Measurements from ENCODE around the gene DVL1.
"Not testable (repeated sequence)": the region's sequence is repeated elsewhere in the genome, so short reads cannot be mapped to it uniquely, and the experiment has no call there.

The DVL1 gene

DNA sequence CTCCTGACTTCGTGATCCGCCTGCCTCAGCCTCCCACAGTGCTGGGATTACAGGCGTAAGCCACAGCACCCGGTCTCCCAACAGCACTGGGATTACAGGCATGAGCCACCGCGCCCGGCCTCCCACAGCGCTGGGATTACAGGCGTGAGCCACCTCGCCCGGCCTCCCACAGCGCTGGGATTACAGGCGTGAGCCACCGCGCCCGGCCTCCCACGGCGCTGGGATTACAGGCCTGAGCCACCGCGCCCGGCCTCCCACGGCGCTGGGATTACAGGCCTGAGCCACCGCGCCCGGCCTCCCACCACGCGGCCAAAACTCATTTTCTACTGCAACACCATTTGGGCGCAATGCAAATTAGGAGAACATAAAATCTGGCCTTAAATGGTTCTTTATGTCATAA, 36.1 kb upstream of the DVL1 start:
- H2BK12ac ChIP-seq (ENCODE audit: low read length in 2 of 2); H3K4me1 ChIP-seq (ENCODE audit: control insufficient read depth, insufficient read depth, low read depth, low read length); H3K27me3 ChIP-seq (ENCODE audit: control insufficient read depth in 1 of 2, insufficient read depth in 1 of 2, low read length in 2 of 2); H3K27ac ChIP-seq (ENCODE audit: low read length, poor library complexity, severe bottlenecking); H2BK15ac ChIP-seq (ENCODE audit: low read depth, poor library complexity, severe bottlenecking); H4K91ac ChIP-seq (ENCODE audit: low read length); H3K23ac ChIP-seq (ENCODE audit: low read length in 2 of 2); H2BK5ac ChIP-seq (ENCODE audit: low read depth, low read length, poor library complexity, severe bottlenecking); H3K4me2 ChIP-seq (ENCODE audit: low read length, poor library complexity, severe bottlenecking); H3K4me3 ChIP-seq (ENCODE audit: insufficient read depth in 1 of 2, low read depth in 1 of 2, low read length in 2 of 2); H3K4ac ChIP-seq (ENCODE audit: low read depth in 1 of 2, low read length in 2 of 2); H2AFZ ChIP-seq (ENCODE audit: low read depth, low read length); H3K9ac ChIP-seq (ENCODE audit: low read length); DNase-seq; H3K9me3 ChIP-seq (ENCODE audit: control insufficient read depth, low read length); H4K8ac ChIP-seq (ENCODE audit: low read length); H3K18ac ChIP-seq (ENCODE audit: low read depth in 1 of 2, low read length in 2 of 2); H2AK5ac ChIP-seq (ENCODE audit: low read length, severe bottlenecking); H3K14ac ChIP-seq (ENCODE audit: low read length in 2 of 2); H2BK120ac ChIP-seq (ENCODE audit: low read depth, low read length): not testable (repeated sequence)
- Histone ChIP-seq H3K36me3 (ENCODE audit: control insufficient read depth in 1 of 2, insufficient read depth in 2 of 2, low read depth in 1 of 2, low read length in 2 of 2) (peaks cover 72 to 81% of the 10 kb centered on the region in 2 experiments), H3K79me1 (replicated peaks; ENCODE audit: low read length, poor library complexity, severe bottlenecking) (peaks cover 41% of the 10 kb centered on the region)
- WGBS, result 94% methylated on average over 21 of the region's 29 CpGs

DNA sequence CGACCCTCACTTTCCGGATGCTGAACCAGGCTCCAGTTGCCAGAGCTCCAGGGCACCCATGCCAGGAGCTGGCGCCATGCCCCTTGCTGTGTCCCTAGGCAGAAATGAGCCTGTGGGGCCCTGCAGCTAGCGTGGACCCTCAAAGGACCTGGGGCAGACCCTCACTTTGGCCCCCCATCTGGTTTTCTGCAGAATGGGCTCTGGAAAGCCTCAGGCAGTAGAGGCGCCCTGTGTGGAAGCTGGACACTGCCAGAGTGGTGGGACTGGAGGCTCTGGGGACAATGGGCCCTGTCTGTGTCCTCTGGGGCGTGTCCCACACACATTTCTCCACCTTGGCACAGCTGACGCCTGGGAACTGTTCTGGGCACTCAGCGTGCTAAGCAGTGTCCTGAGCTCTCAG, 32.1 kb upstream of the DVL1 start:
- 84% methylated on average over 8 of the region's 8 CpGs for WGBS
- H2BK5ac ChIP-seq (ENCODE audit: low read depth, low read length, poor library complexity, severe bottlenecking), result no peak overlapping the region
- no peak overlapping the region for H3K4me3 ChIP-seq (ENCODE audit: insufficient read depth in 1 of 2, low read depth in 1 of 2, low read length in 2 of 2)

DNA sequence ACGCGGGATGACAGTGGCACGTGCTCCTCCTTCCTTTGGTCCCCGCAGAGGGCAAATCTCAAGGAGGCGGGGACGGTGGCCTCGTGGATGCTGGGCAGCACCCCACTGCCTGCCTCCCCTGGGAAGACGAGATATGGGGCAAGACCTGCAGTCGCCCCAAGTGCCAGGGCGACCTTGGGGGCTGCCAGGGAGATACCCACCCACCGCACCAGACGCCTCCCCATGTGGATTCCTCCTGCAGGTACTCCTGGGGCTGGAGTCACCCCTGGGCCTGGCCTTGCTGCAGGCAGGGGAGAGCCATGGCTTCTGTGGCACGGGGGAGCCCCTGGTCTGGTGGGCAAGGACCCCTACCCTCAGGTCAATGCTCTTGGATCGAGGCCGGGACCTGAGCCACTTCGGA, 31.6 kb upstream of the DVL1 start:
- no peak overlapping the region for H2BK120ac ChIP-seq (ENCODE audit: low read depth, low read length)
- peaks cover 24% of the 10 kb centered on the region for H3K79me1 ChIP-seq (replicated peaks; ENCODE audit: low read length, poor library complexity, severe bottlenecking)
- 96% methylated on average over 16 of the region's 16 CpGs for WGBS
- H3K9me3 ChIP-seq (ENCODE audit: control insufficient read depth, low read length), result no peaks in the 10 kb centered on the region
- no peak overlapping the region for H3K14ac ChIP-seq (ENCODE audit: low read length in 2 of 2)
- H4K91ac ChIP-seq (ENCODE audit: low read length), result no peak overlapping the region
- H4K8ac ChIP-seq (ENCODE audit: low read length), result no peak overlapping the region
- no peak overlapping the region for H3K4ac ChIP-seq (ENCODE audit: low read depth in 1 of 2, low read length in 2 of 2)
- peaks cover 29 to 49% of the 10 kb centered on the region in 2 experiments for H3K36me3 ChIP-seq (ENCODE audit: control insufficient read depth in 1 of 2, insufficient read depth in 2 of 2, low read depth in 1 of 2, low read length in 2 of 2)
- no peak overlapping the region for H3K18ac ChIP-seq (ENCODE audit: low read depth in 1 of 2, low read length in 2 of 2)
- H2BK5ac ChIP-seq (ENCODE audit: low read depth, low read length, poor library complexity, severe bottlenecking), result no peak overlapping the region
- H3K23ac ChIP-seq (ENCODE audit: low read length in 2 of 2), result no peak overlapping the region
- H3K27me3 ChIP-seq (ENCODE audit: control insufficient read depth in 1 of 2, insufficient read depth in 1 of 2, low read length in 2 of 2), result no peaks in the 10 kb centered on the region
- no peak overlapping the region for H2BK15ac ChIP-seq (ENCODE audit: low read depth, poor library complexity, severe bottlenecking)
- H3K9ac ChIP-seq (ENCODE audit: low read length), result no peak overlapping the region
- H2AK5ac ChIP-seq (ENCODE audit: low read length, severe bottlenecking), result no peak overlapping the region
- no peak overlapping the region for H2AFZ ChIP-seq (ENCODE audit: low read depth, low read length)
- no peak for DNase-seq
- H2BK12ac ChIP-seq (ENCODE audit: low read length in 2 of 2), result no peak overlapping the region
- peaks cover 6% of the 10 kb centered on the region for H3K4me1 ChIP-seq (ENCODE audit: control insufficient read depth, insufficient read depth, low read depth, low read length)
- no peak overlapping the region for H3K27ac ChIP-seq (ENCODE audit: low read length, poor library complexity, severe bottlenecking)
- H3K4me2 ChIP-seq (ENCODE audit: low read length, poor library complexity, severe bottlenecking), result no peak overlapping the region
- H3K4me3 ChIP-seq (ENCODE audit: insufficient read depth in 1 of 2, low read depth in 1 of 2, low read length in 2 of 2), result no peak overlapping the region

More for the DNA sequence above, 32.1 kb upstream of the DVL1 start:
- no peak overlapping the region for H2BK120ac ChIP-seq (ENCODE audit: low read depth, low read length)
- H3K23ac ChIP-seq (ENCODE audit: low read length in 2 of 2), result no peak overlapping the region
- no peaks in the 10 kb centered on the region for H3K27me3 ChIP-seq (ENCODE audit: control insufficient read depth in 1 of 2, insufficient read depth in 1 of 2, low read length in 2 of 2)
- H3K9me3 ChIP-seq (ENCODE audit: control insufficient read depth, low read length), result no peaks in the 10 kb centered on the region
- H3K9ac ChIP-seq (ENCODE audit: low read length), result no peak overlapping the region
- no peak for DNase-seq
- H2BK12ac ChIP-seq (ENCODE audit: low read length in 2 of 2), result no peak overlapping the region
- H3K4me2 ChIP-seq (ENCODE audit: low read length, poor library complexity, severe bottlenecking), result no peak overlapping the region
- no peak overlapping the region for H4K8ac ChIP-seq (ENCODE audit: low read length)
- H3K18ac ChIP-seq (ENCODE audit: low read depth in 1 of 2, low read length in 2 of 2), result no peak overlapping the region
- no peak overlapping the region for H4K91ac ChIP-seq (ENCODE audit: low read length)
- H3K14ac ChIP-seq (ENCODE audit: low read length in 2 of 2), result no peak overlapping the region
- H2AFZ ChIP-seq (ENCODE audit: low read depth, low read length), result no peak overlapping the region
- no peak overlapping the region for H3K4ac ChIP-seq (ENCODE audit: low read depth in 1 of 2, low read length in 2 of 2)
- H3K4me1 ChIP-seq (ENCODE audit: control insufficient read depth, insufficient read depth, low read depth, low read length), result peaks cover 2% of the 10 kb centered on the region
- H2BK15ac ChIP-seq (ENCODE audit: low read depth, poor library complexity, severe bottlenecking), result no peak overlapping the region
- H2AK5ac ChIP-seq (ENCODE audit: low read length, severe bottlenecking), result no peak overlapping the region
- no peak overlapping the region for H3K27ac ChIP-seq (ENCODE audit: low read length, poor library complexity, severe bottlenecking)
- peaks cover 23% of the 10 kb centered on the region for H3K79me1 ChIP-seq (replicated peaks; ENCODE audit: low read length, poor library complexity, severe bottlenecking)
- H3K36me3 ChIP-seq (ENCODE audit: control insufficient read depth in 1 of 2, insufficient read depth in 2 of 2, low read depth in 1 of 2, low read length in 2 of 2), result peaks cover 33 to 50% of the 10 kb centered on the region in 2 experiments

DNA sequence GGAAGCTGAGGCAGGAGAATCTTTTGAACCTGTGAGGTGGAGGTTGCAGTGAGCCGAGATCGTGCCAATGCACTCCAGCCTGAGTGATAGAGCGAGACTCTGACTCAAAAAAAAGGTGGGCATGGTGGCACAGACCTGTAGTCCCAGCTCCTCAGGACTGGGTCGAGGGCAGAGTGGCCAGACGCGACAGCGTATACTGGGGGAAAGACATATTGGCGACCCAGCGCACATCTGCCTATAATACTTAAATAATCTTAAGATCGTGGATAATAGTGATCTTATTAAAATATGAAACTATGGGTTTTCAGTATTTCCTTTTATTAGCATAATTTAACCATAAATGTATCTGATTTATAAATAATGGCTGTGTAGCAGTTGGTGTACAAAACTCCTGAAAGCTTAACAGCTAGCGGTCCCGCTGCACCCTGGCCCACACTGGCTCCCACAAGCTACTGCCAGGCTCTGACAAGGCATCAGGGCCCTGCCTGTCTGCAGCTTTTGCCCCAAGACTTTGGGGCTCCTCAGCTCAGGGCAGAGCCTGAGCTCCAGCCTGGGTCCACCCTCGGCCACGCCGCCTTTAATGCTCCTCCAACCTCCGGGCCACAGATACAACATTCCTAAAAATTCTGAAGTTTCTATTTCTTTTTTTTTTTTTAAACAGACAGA, 28.5 kb upstream of the DVL1 start:
- Histone ChIP-seq H3K18ac (ENCODE audit: low read depth in 1 of 2, low read length in 2 of 2) (no peak overlapping the region), H3K4me1 (ENCODE audit: control insufficient read depth, insufficient read depth, low read depth, low read length) (peaks cover 19% of the 10 kb centered on the region), H4K91ac (ENCODE audit: low read length) (no peak overlapping the region), H2BK15ac (ENCODE audit: low read depth, poor library complexity, severe bottlenecking) (no peak overlapping the region), H3K23ac (ENCODE audit: low read length in 2 of 2) (no peak overlapping the region), H3K27me3 (ENCODE audit: control insufficient read depth in 1 of 2, insufficient read depth in 1 of 2, low read length in 2 of 2) (no peaks in the 10 kb centered on the region), H3K9ac (ENCODE audit: low read length) (no peak overlapping the region), H2BK12ac (ENCODE audit: low read length in 2 of 2) (no peak overlapping the region), H3K36me3 (ENCODE audit: control insufficient read depth in 1 of 2, insufficient read depth in 2 of 2, low read depth in 1 of 2, low read length in 2 of 2) (peaks cover 26 to 43% of the 10 kb centered on the region in 2 experiments), H3K27ac (ENCODE audit: low read length, poor library complexity, severe bottlenecking) (no peak overlapping the region), H2AFZ (ENCODE audit: low read depth, low read length) (no peak overlapping the region), H2BK120ac (ENCODE audit: low read depth, low read length) (no peak overlapping the region), H3K79me1 (replicated peaks; ENCODE audit: low read length, poor library complexity, severe bottlenecking) (peaks cover 29% of the 10 kb centered on the region), H2BK5ac (ENCODE audit: low read depth, low read length, poor library complexity, severe bottlenecking) (no peak overlapping the region), H3K14ac (ENCODE audit: low read length in 2 of 2) (no peak overlapping the region), H3K4me2 (ENCODE audit: low read length, poor library complexity, severe bottlenecking) (no peak overlapping the region), H2AK5ac (ENCODE audit: low read length, severe bottlenecking) (no peak overlapping the region), H3K4ac (ENCODE audit: low read depth in 1 of 2, low read length in 2 of 2) (no peak overlapping the region), H3K4me3 (ENCODE audit: insufficient read depth in 1 of 2, low read depth in 1 of 2, low read length in 2 of 2) (no peak overlapping the region), H3K9me3 (ENCODE audit: control insufficient read depth, low read length) (no peaks in the 10 kb centered on the region), H4K8ac (ENCODE audit: low read length) (no peak overlapping the region)
- 95% methylated on average over 16 of the region's 16 CpGs for WGBS
- no peak for DNase-seq
